ENCODE results near the gene ZNF564.

- TF ChIP-seq, protein P1, sequence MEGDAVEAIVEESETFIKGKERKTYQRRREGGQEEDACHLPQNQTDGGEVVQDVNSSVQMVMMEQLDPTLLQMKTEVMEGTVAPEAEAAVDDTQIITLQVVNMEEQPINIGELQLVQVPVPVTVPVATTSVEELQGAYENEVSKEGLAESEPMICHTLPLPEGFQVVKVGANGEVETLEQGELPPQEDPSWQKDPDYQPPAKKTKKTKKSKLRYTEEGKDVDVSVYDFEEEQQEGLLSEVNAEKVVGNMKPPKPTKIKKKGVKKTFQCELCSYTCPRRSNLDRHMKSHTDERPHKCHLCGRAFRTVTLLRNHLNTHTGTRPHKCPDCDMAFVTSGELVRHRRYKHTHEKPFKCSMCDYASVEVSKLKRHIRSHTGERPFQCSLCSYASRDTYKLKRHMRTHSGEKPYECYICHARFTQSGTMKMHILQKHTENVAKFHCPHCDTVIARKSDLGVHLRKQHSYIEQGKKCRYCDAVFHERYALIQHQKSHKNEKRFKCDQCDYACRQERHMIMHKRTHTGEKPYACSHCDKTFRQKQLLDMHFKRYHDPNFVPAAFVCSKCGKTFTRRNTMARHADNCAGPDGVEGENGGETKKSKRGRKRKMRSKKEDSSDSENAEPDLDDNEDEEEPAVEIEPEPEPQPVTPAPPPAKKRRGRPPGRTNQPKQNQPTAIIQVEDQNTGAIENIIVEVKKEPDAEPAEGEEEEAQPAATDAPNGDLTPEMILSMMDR (conservative IDR thresholded peaks at IDR 0.05; ENCODE audit: low read depth in 2 of 2) = no peak
- TF ChIP-seq EZH2 (IDR thresholded peaks at IDR 0.05; ENCODE audit: low read depth, unreplicated experiment) (no peak), POLR2AphosphoS5 (IDR thresholded peaks at IDR 0.05; ENCODE audit: low read depth) (no peak), EZH2phosphoT487 (IDR thresholded peaks at IDR 0.05; ENCODE audit: unreplicated experiment) (no peak), NANOG (IDR thresholded peaks at IDR 0.05; ENCODE audit: borderline replicate concordance) (no peak), CREB1 (CRISPR knock-in tag; IDR thresholded peaks at IDR 0.05; ENCODE audit: low read depth) (no peak), ZNF462 (CRISPR knock-in tag; IDR thresholded peaks at IDR 0.05) (no peak)
- TF ChIP-seq, protein P2, sequence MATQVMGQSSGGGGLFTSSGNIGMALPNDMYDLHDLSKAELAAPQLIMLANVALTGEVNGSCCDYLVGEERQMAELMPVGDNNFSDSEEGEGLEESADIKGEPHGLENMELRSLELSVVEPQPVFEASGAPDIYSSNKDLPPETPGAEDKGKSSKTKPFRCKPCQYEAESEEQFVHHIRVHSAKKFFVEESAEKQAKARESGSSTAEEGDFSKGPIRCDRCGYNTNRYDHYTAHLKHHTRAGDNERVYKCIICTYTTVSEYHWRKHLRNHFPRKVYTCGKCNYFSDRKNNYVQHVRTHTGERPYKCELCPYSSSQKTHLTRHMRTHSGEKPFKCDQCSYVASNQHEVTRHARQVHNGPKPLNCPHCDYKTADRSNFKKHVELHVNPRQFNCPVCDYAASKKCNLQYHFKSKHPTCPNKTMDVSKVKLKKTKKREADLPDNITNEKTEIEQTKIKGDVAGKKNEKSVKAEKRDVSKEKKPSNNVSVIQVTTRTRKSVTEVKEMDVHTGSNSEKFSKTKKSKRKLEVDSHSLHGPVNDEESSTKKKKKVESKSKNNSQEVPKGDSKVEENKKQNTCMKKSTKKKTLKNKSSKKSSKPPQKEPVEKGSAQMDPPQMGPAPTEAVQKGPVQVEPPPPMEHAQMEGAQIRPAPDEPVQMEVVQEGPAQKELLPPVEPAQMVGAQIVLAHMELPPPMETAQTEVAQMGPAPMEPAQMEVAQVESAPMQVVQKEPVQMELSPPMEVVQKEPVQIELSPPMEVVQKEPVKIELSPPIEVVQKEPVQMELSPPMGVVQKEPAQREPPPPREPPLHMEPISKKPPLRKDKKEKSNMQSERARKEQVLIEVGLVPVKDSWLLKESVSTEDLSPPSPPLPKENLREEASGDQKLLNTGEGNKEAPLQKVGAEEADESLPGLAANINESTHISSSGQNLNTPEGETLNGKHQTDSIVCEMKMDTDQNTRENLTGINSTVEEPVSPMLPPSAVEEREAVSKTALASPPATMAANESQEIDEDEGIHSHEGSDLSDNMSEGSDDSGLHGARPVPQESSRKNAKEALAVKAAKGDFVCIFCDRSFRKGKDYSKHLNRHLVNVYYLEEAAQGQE (IDR thresholded peaks at IDR 0.05; ENCODE audit: unreplicated experiment) = no peak
Measured at GRCh38 chr19:12482509-12482886, 68.8 kb downstream of the ZNF564 start.
